ENCODE data around the gene RCL1.
"Not testable (repeated sequence)": the region's sequence is repeated elsewhere in the genome, so short reads cannot be mapped to it uniquely, and the experiment has no call there.

The RCL1 gene

GRCh38 chr9:4792572-4793458, at the start of gene RCL1:
Gene RCL1 (plus strand): TSS chr9:4792944. CDS start chr9:4793092, 148 bp downstream.
- peak; percentile 98 for DNase-seq (ENCODE audit: low spot score)

- no peak for DNase-seq (ENCODE audit: low spot score)
Measured at GRCh38 chr9:4743131-4743875, 49.4 kb upstream of the RCL1 start.

GRCh38 chr9:4746278-4747030, 46.3 kb upstream of the RCL1 start:
- DNase-seq (ENCODE audit: low spot score): no peak

GRCh38 chr9:4748612-4749011, 44.1 kb upstream of the RCL1 start:
- DNase-seq (ENCODE audit: low spot score): no peak

- peak; percentile 59 for DNase-seq (ENCODE audit: low spot score)
Measured at GRCh38 chr9:4750023-4750673, 42.6 kb upstream of the RCL1 start.

- not testable (repeated sequence) for DNase-seq (ENCODE audit: low spot score)
Measured at GRCh38 chr9:4754530-4754929, 38.2 kb upstream of the RCL1 start.

- no peak for DNase-seq (ENCODE audit: low spot score)
Measured at GRCh38 chr9:4755026-4755609, 37.6 kb upstream of the RCL1 start.

GRCh38 chr9:4756420-4756819, 36.3 kb upstream of the RCL1 start:
- DNase-seq (ENCODE audit: low spot score): no peak

GRCh38 chr9:4760122-4760521, 32.6 kb upstream of the RCL1 start:
- DNase-seq (ENCODE audit: low spot score): no peak

GRCh38 chr9:4762108-4762885, 30.4 kb upstream of the RCL1 start:
- DNase-seq (ENCODE audit: low spot score): peak; percentile 61

GRCh38 chr9:4762886-4763541, 29.7 kb upstream of the RCL1 start:
- no peak for DNase-seq (ENCODE audit: low spot score)

- no peak for DNase-seq (ENCODE audit: low spot score)
Measured at GRCh38 chr9:4764033-4764432, 28.7 kb upstream of the RCL1 start.

- DNase-seq (ENCODE audit: low spot score): no peak
Measured at GRCh38 chr9:4768681-4769080, 24.1 kb upstream of the RCL1 start.

GRCh38 chr9:4769321-4770080, 23.2 kb upstream of the RCL1 start:
- DNase-seq (ENCODE audit: low spot score): peak; percentile 52

- DNase-seq (ENCODE audit: low spot score): no peak
Measured at GRCh38 chr9:4771788-4772187, 21.0 kb upstream of the RCL1 start.

GRCh38 chr9:4774209-4774608, 18.5 kb upstream of the RCL1 start:
- peak; percentile 50 for DNase-seq (ENCODE audit: low spot score)

- not testable (repeated sequence) for DNase-seq (ENCODE audit: low spot score)
Measured at GRCh38 chr9:4774958-4775357, 17.8 kb upstream of the RCL1 start.

- DNase-seq (ENCODE audit: low spot score): no peak
Measured at GRCh38 chr9:4780651-4781050, 12.1 kb upstream of the RCL1 start.

GRCh38 chr9:4781408-4781807, 11.3 kb upstream of the RCL1 start:
- no peak for DNase-seq (ENCODE audit: low spot score)
